ENCODE measurements around the gene DVL3.
"Not testable (repeated sequence)": the region's sequence is repeated elsewhere in the genome, so short reads cannot be mapped to it uniquely, and the experiment has no call there.

Gene DVL3

GRCh38 chr3:184154885-184155643 is at the start of gene DVL3:
Gene DVL3 (plus strand): TSS chr3:184155377. CDS start chr3:184155636, 259 bp downstream.
- Histone ChIP-seq H3K27me3 (ENCODE audit: insufficient read depth, low read length) (no peaks in the 10 kb centered on the region), H3K27ac (ENCODE audit: low read length) (peak within 1 kb of the TSS; percentile 54), H3K36me3 (ENCODE audit: insufficient read depth, low read depth, low read length) (no peaks in the 10 kb centered on the region), H3K4me1 (ENCODE audit: insufficient read depth, low read length) (0 out of 2 replicates have a peak, but pooled peaks cover 2% of the 10 kb centered on the region), H3K4me3 (ENCODE audit: low read length) (peak within 1 kb of the TSS; percentile 98), H3K9me3 (ENCODE audit: insufficient read depth, low read depth, low read length) (no peaks in the 10 kb centered on the region), H3K9ac (ENCODE audit: low read depth, low read length) (peak within 1 kb of the TSS; percentile 95)

- Histone ChIP-seq H3K4me1 (ENCODE audit: insufficient read depth, low read length) (no peaks in the 10 kb centered on the region), H3K4me3 (ENCODE audit: low read length) (no peak overlapping the region), H3K27ac (ENCODE audit: low read length) (no peak overlapping the region), H3K9ac (ENCODE audit: low read depth, low read length) (no peak overlapping the region), H3K27me3 (ENCODE audit: insufficient read depth, low read length) (no peaks in the 10 kb centered on the region), H3K36me3 (ENCODE audit: insufficient read depth, low read depth, low read length) (no peaks in the 10 kb centered on the region), H3K9me3 (ENCODE audit: insufficient read depth, low read depth, low read length) (no peaks in the 10 kb centered on the region)
These were observed 44.9 kb upstream of the DVL3 start for GRCh38 chr3:184110316-184110725.

- H3K9ac ChIP-seq (ENCODE audit: low read depth, low read length), result no peak overlapping the region
- no peaks in the 10 kb centered on the region for H3K36me3 ChIP-seq (ENCODE audit: insufficient read depth, low read depth, low read length)
- H3K9me3 ChIP-seq (ENCODE audit: insufficient read depth, low read depth, low read length), result no peaks in the 10 kb centered on the region
- no peak overlapping the region for H3K27ac ChIP-seq (ENCODE audit: low read length)
- H3K4me3 ChIP-seq (ENCODE audit: low read length), result no peak overlapping the region
- H3K27me3 ChIP-seq (ENCODE audit: insufficient read depth, low read length), result no peaks in the 10 kb centered on the region
- H3K4me1 ChIP-seq (ENCODE audit: insufficient read depth, low read length), result no peaks in the 10 kb centered on the region
These were observed 39.2 kb upstream of the DVL3 start for GRCh38 chr3:184116017-184116416.

GRCh38 chr3:184117636-184118035 is 37.5 kb upstream of the DVL3 start:
- no peak overlapping the region for H3K9ac ChIP-seq (ENCODE audit: low read depth, low read length)
- H3K4me3 ChIP-seq (ENCODE audit: low read length), result no peak overlapping the region
- H3K27ac ChIP-seq (ENCODE audit: low read length), result no peak overlapping the region
- H3K4me1 ChIP-seq (ENCODE audit: insufficient read depth, low read length), result no peaks in the 10 kb centered on the region
- no peaks in the 10 kb centered on the region for H3K27me3 ChIP-seq (ENCODE audit: insufficient read depth, low read length)
- no peaks in the 10 kb centered on the region for H3K9me3 ChIP-seq (ENCODE audit: insufficient read depth, low read depth, low read length)
- H3K36me3 ChIP-seq (ENCODE audit: insufficient read depth, low read depth, low read length), result no peaks in the 10 kb centered on the region

GRCh38 chr3:184121031-184121430 is 34.1 kb upstream of the DVL3 start:
- not testable (repeated sequence) for H3K27me3 ChIP-seq (ENCODE audit: insufficient read depth, low read length); H3K9me3 ChIP-seq (ENCODE audit: insufficient read depth, low read depth, low read length); H3K36me3 ChIP-seq (ENCODE audit: insufficient read depth, low read depth, low read length); H3K4me3 ChIP-seq (ENCODE audit: low read length); H3K9ac ChIP-seq (ENCODE audit: low read depth, low read length); H3K27ac ChIP-seq (ENCODE audit: low read length); H3K4me1 ChIP-seq (ENCODE audit: insufficient read depth, low read length)

GRCh38 chr3:184126006-184126405 is 29.2 kb upstream of the DVL3 start:
- no peak overlapping the region for H3K4me3 ChIP-seq (ENCODE audit: low read length)
- H3K27ac ChIP-seq (ENCODE audit: low read length), result no peak overlapping the region
- no peaks in the 10 kb centered on the region for H3K36me3 ChIP-seq (ENCODE audit: insufficient read depth, low read depth, low read length)
- no peaks in the 10 kb centered on the region for H3K9me3 ChIP-seq (ENCODE audit: insufficient read depth, low read depth, low read length)
- no peaks in the 10 kb centered on the region for H3K4me1 ChIP-seq (ENCODE audit: insufficient read depth, low read length)
- no peak overlapping the region for H3K9ac ChIP-seq (ENCODE audit: low read depth, low read length)
- H3K27me3 ChIP-seq (ENCODE audit: insufficient read depth, low read length), result no peaks in the 10 kb centered on the region

GRCh38 chr3:184129012-184129411 is 26.2 kb upstream of the DVL3 start:
- H3K9ac ChIP-seq (ENCODE audit: low read depth, low read length), result no peak overlapping the region
- H3K36me3 ChIP-seq (ENCODE audit: insufficient read depth, low read depth, low read length), result no peaks in the 10 kb centered on the region
- no peaks in the 10 kb centered on the region for H3K9me3 ChIP-seq (ENCODE audit: insufficient read depth, low read depth, low read length)
- H3K27ac ChIP-seq (ENCODE audit: low read length), result no peak overlapping the region
- H3K27me3 ChIP-seq (ENCODE audit: insufficient read depth, low read length), result no peaks in the 10 kb centered on the region; the same call in 1 of the 2 replicates
- H3K4me1 ChIP-seq (ENCODE audit: insufficient read depth, low read length), result peaks cover 4% of the 10 kb centered on the region; the same call in 1 of the 2 replicates
- H3K4me3 ChIP-seq (ENCODE audit: low read length), result no peak overlapping the region

- Histone ChIP-seq H3K9ac (ENCODE audit: low read depth, low read length) (no peak overlapping the region), H3K27ac (ENCODE audit: low read length) (no peak overlapping the region), H3K4me1 (ENCODE audit: insufficient read depth, low read length) (peaks cover 12% of the 10 kb centered on the region; the same call in 1 of the 2 replicates), H3K4me3 (ENCODE audit: low read length) (no peak overlapping the region), H3K27me3 (ENCODE audit: insufficient read depth, low read length) (no peaks in the 10 kb centered on the region; the same call in 1 of the 2 replicates), H3K9me3 (ENCODE audit: insufficient read depth, low read depth, low read length) (no peaks in the 10 kb centered on the region), H3K36me3 (ENCODE audit: insufficient read depth, low read depth, low read length) (peaks cover 11% of the 10 kb centered on the region; the same call in 1 of the 2 replicates)
These were observed 22.2 kb upstream of the DVL3 start for GRCh38 chr3:184132945-184133344.

- Histone ChIP-seq H3K27ac (ENCODE audit: low read length) (no peak overlapping the region), H3K9ac (ENCODE audit: low read depth, low read length) (peak overlapping the region; percentile 83; the same call in 1 of the 2 replicates), H3K4me3 (ENCODE audit: low read length) (peak overlapping the region; percentile 88)
These were observed 21.1 kb upstream of the DVL3 start for GRCh38 chr3:184133840-184134745.

GRCh38 chr3:184134746-184135148 is 20.4 kb upstream of the DVL3 start:
- peaks cover 12% of the 10 kb centered on the region; the same call in 1 of the 2 replicates for H3K4me1 ChIP-seq (ENCODE audit: insufficient read depth, low read length)
- H3K9me3 ChIP-seq (ENCODE audit: insufficient read depth, low read depth, low read length), result no peaks in the 10 kb centered on the region
- H3K27ac ChIP-seq (ENCODE audit: low read length), result peak overlapping the region; percentile 3
- H3K4me3 ChIP-seq (ENCODE audit: low read length), result peak overlapping the region; percentile 88
- no peaks in the 10 kb centered on the region; the same call in 1 of the 2 replicates for H3K27me3 ChIP-seq (ENCODE audit: insufficient read depth, low read length)
- peaks cover 12% of the 10 kb centered on the region; the same call in 1 of the 2 replicates for H3K36me3 ChIP-seq (ENCODE audit: insufficient read depth, low read depth, low read length)
- peak overlapping the region; percentile 83; the same call in 1 of the 2 replicates for H3K9ac ChIP-seq (ENCODE audit: low read depth, low read length)

More at GRCh38 chr3:184133840-184134745, 21.1 kb upstream of the DVL3 start:
- H3K9me3 ChIP-seq (ENCODE audit: insufficient read depth, low read depth, low read length), result no peaks in the 10 kb centered on the region
- H3K27me3 ChIP-seq (ENCODE audit: insufficient read depth, low read length), result no peaks in the 10 kb centered on the region; the same call in 1 of the 2 replicates
- peaks cover 12% of the 10 kb centered on the region; the same call in 1 of the 2 replicates for H3K36me3 ChIP-seq (ENCODE audit: insufficient read depth, low read depth, low read length)
- peaks cover 12% of the 10 kb centered on the region; the same call in 1 of the 2 replicates for H3K4me1 ChIP-seq (ENCODE audit: insufficient read depth, low read length)

GRCh38 chr3:184135149-184135910 is 19.8 kb upstream of the DVL3 start, which contains the start of gene EIF2B5:
Gene EIF2B5 (plus strand): TSS chr3:184135358. CDS start chr3:184135386, 28 bp downstream.
- Histone ChIP-seq H3K4me3 (ENCODE audit: low read length) (peak within 1 kb of the TSS; percentile 88), H3K36me3 (ENCODE audit: insufficient read depth, low read depth, low read length) (peaks cover 17% of the 10 kb centered on the region)

More at GRCh38 chr3:184135149-184135910, 19.8 kb upstream of the DVL3 start, which contains the start of gene EIF2B5:
- Histone ChIP-seq H3K9ac (ENCODE audit: low read depth, low read length) (peak within 1 kb of the TSS; percentile 83), H3K27ac (ENCODE audit: low read length) (peak within 1 kb of the TSS; percentile 3), H3K4me1 (ENCODE audit: insufficient read depth, low read length) (peaks cover 12% of the 10 kb centered on the region; the same call in 1 of the 2 replicates), H3K27me3 (ENCODE audit: insufficient read depth, low read length) (no peaks in the 10 kb centered on the region; the same call in 1 of the 2 replicates), H3K9me3 (ENCODE audit: insufficient read depth, low read depth, low read length) (no peaks in the 10 kb centered on the region)

All from iPS-20b (cell line).